ENCODE data around the gene PKN1.

- TF ChIP-seq CTCF (IDR thresholded peaks at IDR 0.05; ENCODE audit: low read depth, low read length) (no peak), MYC (IDR thresholded peaks at IDR 0.05; ENCODE audit: low read depth, low read length) (no peak), POLR2A (IDR thresholded peaks at IDR 0.05; ENCODE audit: extremely low read depth, insufficient read length) (no peak), MAX (IDR thresholded peaks at IDR 0.05; ENCODE audit: low read depth, low read length) (no peak)
Measured at GRCh38 chr19:14460935-14461334, 27.8 kb downstream of the PKN1 start.
